HepG2 (cell line): ENCODE measurements around the gene RNLS. TPM values are rescaled to one million over a fixed set of nuclear protein-coding genes. Genes with fewer than 3 reads are reported as not detected.

ENCODE experiments used
- ATAC-seq: fragments of 200-7000 bp; cut with Tn5 transposase; 3 replicates; pipeline ENCODE4 v1.9.1; 2020; ENCODE audit warnings: mild to moderate bottlenecking, moderate library complexity
- BruUV-seq: library from RNA; stranded (reverse); fragments of 400-500 nt; replicated peaks from 2 replicates; lab custom pipeline; 2021; lab: Mats Ljungman, UMichigan
- CTCF ChIA-PET: fragments of 300-600 bp; formaldehyde crosslinking; extraction: SDS; loops from one replicate; lab custom pipeline; 2021; ENCODE audit warnings: low total read pairs, inconsistent platforms, low intra/inter-chr PET ratio; lab: Yijun Ruan, JAX
- POLR2A ChIA-PET: fragments of 350-600 bp; sonication (Branson Sonifier 250); formaldehyde crosslinking; loops from one replicate; lab custom pipeline; 2020; ENCODE audit warnings: antibody characterized with exemption, inconsistent platforms; lab: Yijun Ruan, JAX
- DNase-seq: peaks from one replicate; pipeline ENCODE4 v3.0.0-alpha.2; 2015; ENCODE audit warnings: low spot score
- FAIRE-seq: peaks from 3 replicates; lab custom pipeline; 2011; peaks lifted over from hg19 to GRCh38; lab: Jason Lieb, UNC
- H2AFZ ChIP-seq: one replicate; pipeline ENCODE4 v1.6.1; 2011; ENCODE audit warnings: low read length, inconsistent platforms
- H3K27ac ChIP-seq: fragments of 300-600 bp; 3 replicates; pipeline ENCODE4 v1.8.0; 2011; ENCODE audit warnings: mixed run types, mild to moderate bottlenecking, mixed read lengths, low read length, inconsistent platforms; ENCODE audit not compliant: insufficient read depth; ENCODE audit errors: extremely low read length
- H3K27me3 ChIP-seq, 2 experiments: fragments of 200-600 bp in 1 of 2; 2 replicates in 1 of 2; 3 replicates in 1 of 2; pipeline versions ENCODE4 v1.6.0 to v1.8.0; 2011; ENCODE audit warnings: low read length in 2 of 2, mild to moderate bottlenecking in 2 of 2, moderate library complexity in 2 of 2, inconsistent platforms in 1 of 2; ENCODE audit not compliant: insufficient read depth in 2 of 2, control insufficient read depth in 1 of 2
- H3K36me3 ChIP-seq, 2 experiments: fragments of 200-600 bp in 1 of 2; replicated peaks in 1 of 2; 2 replicates in 1 of 2; 3 replicates in 1 of 2; pipeline versions ENCODE4 v1.5.1 to v1.8.0; 2011; ENCODE audit warnings: low read length in 2 of 2, inconsistent platforms in 1 of 2; ENCODE audit not compliant: insufficient read depth in 2 of 2, control insufficient read depth in 1 of 2
- H3K4me1 ChIP-seq: 2 replicates; pipeline ENCODE4 v1.5.1; 2012; ENCODE audit warnings: low read length, inconsistent platforms; ENCODE audit not compliant: insufficient read depth
- H3K4me2 ChIP-seq: 2 replicates; pipeline ENCODE4 v1.6.0; 2011; ENCODE audit warnings: low read depth, low read length, inconsistent platforms
- H3K4me3 ChIP-seq, 3 experiments: fragments of 200-600 bp in 1 of 3; sonication (generic), shearing (Covaris generic) in 1 of 3; replicated peaks in 1 of 3; 2 replicates each; pipeline ENCODE4 v1.5.1; 2011 to 2016; ENCODE audit warnings: low read length in 3 of 3, inconsistent platforms in 2 of 3, low read depth in 2 of 3, mild to moderate bottlenecking in 2 of 3, control low read depth in 1 of 3, mixed read lengths in 1 of 3; ENCODE audit not compliant: insufficient read depth in 1 of 3
- H3K79me2 ChIP-seq: one replicate; pipeline ENCODE4 v1.6.1; 2011; ENCODE audit warnings: low read length, inconsistent platforms; ENCODE audit not compliant: insufficient read depth
- H3K9ac ChIP-seq: 2 replicates; pipeline ENCODE4 v1.6.0; 2011; ENCODE audit warnings: mild to moderate bottlenecking, low read depth, low read length, inconsistent platforms; ENCODE audit not compliant: insufficient read depth
- H3K9me3 ChIP-seq: 2 replicates; pipeline ENCODE4 v1.5.1; 2012; ENCODE audit warnings: mild to moderate bottlenecking, low read length
- H4K20me1 ChIP-seq: 2 replicates; pipeline ENCODE4 v1.6.0; 2011; ENCODE audit warnings: inconsistent platforms, mild to moderate bottlenecking, low read length, moderate library complexity; ENCODE audit not compliant: insufficient read depth
- ARID2 ChIP-seq: sonication (generic); formaldehyde crosslinking; IDR thresholded peaks from 2 replicates; pipeline ENCODE4 v1.8.1; 2022; ENCODE audit warnings: mild to moderate bottlenecking, missing genetic modification reagents, borderline replicate concordance
- BCL6 ChIP-seq: IDR thresholded peaks from 2 replicates; pipeline ENCODE4 v1.6.1; 2016; ENCODE audit warnings: missing genetic modification reagents, missing compliant biosample characterization
- DR1 ChIP-seq: sonication (generic); formaldehyde crosslinking; IDR thresholded peaks from 2 replicates; pipeline ENCODE4 v1.8.0; 2021; ENCODE audit warnings: mild to moderate bottlenecking, missing genetic modification reagents, inconsistent platforms
- GTF3A ChIP-seq: sonication (generic); formaldehyde crosslinking; conservative IDR thresholded peaks from 2 replicates; pipeline ENCODE4 v1.4.0; 2020; ENCODE audit warnings: mild to moderate bottlenecking, missing genetic modification reagents
- POLR2AphosphoS2 ChIP-seq: IDR thresholded peaks from 2 replicates; pipeline ENCODE4 v1.6.1; 2011; ENCODE audit warnings: low read depth, low read length, improper control_type of control experiment
- U2AF2 ChIP-seq: fragments of 200-400 bp; formaldehyde crosslinking; IDR thresholded peaks from 2 replicates; pipeline ENCODE4 v1.6.1; 2017; ENCODE audit warnings: low read depth, mild to moderate bottlenecking, low read length
- ZFP62 ChIP-seq: sonication (generic); formaldehyde crosslinking; IDR thresholded peaks from 2 replicates; pipeline ENCODE4 v1.4.0; 2020; ENCODE audit warnings: missing genetic modification reagents
- ZNF501 ChIP-seq: sonication (generic); formaldehyde crosslinking; IDR thresholded peaks from 2 replicates; pipeline ENCODE4 v1.5.1; 2020; ENCODE audit warnings: mild to moderate bottlenecking, moderate library complexity, missing genetic modification reagents
- ZNF562 ChIP-seq: sonication (generic); formaldehyde crosslinking; IDR thresholded peaks from 2 replicates; pipeline ENCODE4 v1.8.0; 2022; ENCODE audit warnings: missing genetic modification reagents, borderline replicate concordance
- ZSCAN31 ChIP-seq: sonication (generic); formaldehyde crosslinking; IDR thresholded peaks from 2 replicates; pipeline ENCODE4 v1.5.0; 2020; ENCODE audit warnings: low read depth, mild to moderate bottlenecking, missing genetic modification reagents
- WGBS: methylation state at CpG from one replicate; pipeline ENCODE4 v1.1.6; 2017; ENCODE audit warnings: low lambda C conversion rate; 5-methylcytosine and 5-hydroxymethylcytosine counted together
- in situ Hi-C: cut with HindIII; loops from 2 replicates; pipeline ENCODE4 v1.10.0; 2017; ENCODE audit warnings: low pct_unique_long_range_greater_than_20kb; ENCODE audit not compliant: extremely low pct_ligation_motif_present
- intact Hi-C: fragments of 100-400 bp; cut with micrococcal nuclease; formaldehyde crosslinking; loops from one replicate; pipeline ENCODE4 v1.10.0; 2022; ENCODE audit not compliant: unreplicated experiment
- polyA plus RNA-seq, 8 experiments: library from polyadenylated mRNA; depleted of rRNA in 3 of 8; stranded (reverse) in 7 of 8; unstranded in 1 of 8; fragments of >200 nt; fragmentation: Illumina TruSeq in 4 of 8; extraction: Trizol in 4 of 8; gene quantifications; 2 replicates each; pipeline versions ENCODE4 v1.2.1 to v1.2.3, GENCODE V29; 2011 to 2016; ENCODE audit warnings: low read depth in 4 of 8, missing spikeins in 1 of 8, mixed read lengths in 1 of 8; ENCODE audit not compliant: insufficient read depth in 1 of 8
- total RNA-seq, 5 experiments: library from RNA; depleted of rRNA; stranded (reverse); fragments of >200 nt; fragmentation: Illumina TruSeq; extraction: Trizol; gene quantifications; 2 replicates each; pipeline ENCODE4 v1.2.3, GENCODE V29; 2016; ENCODE audit warnings: low read depth in 1 of 5
- TF ChIP-seq, protein P1 (sequence below): IDR thresholded peaks from 2 replicates; pipeline ENCODE4 v1.6.1; 2016; ENCODE audit warnings: missing genetic modification reagents, missing compliant biosample characterization

The RNLS gene
- total and polyA plus RNA-seq, 2 of the 13 experiments (the other 11 are each of a cell fraction or from before 2014, with no cell fraction given) = not detected

DNA sequence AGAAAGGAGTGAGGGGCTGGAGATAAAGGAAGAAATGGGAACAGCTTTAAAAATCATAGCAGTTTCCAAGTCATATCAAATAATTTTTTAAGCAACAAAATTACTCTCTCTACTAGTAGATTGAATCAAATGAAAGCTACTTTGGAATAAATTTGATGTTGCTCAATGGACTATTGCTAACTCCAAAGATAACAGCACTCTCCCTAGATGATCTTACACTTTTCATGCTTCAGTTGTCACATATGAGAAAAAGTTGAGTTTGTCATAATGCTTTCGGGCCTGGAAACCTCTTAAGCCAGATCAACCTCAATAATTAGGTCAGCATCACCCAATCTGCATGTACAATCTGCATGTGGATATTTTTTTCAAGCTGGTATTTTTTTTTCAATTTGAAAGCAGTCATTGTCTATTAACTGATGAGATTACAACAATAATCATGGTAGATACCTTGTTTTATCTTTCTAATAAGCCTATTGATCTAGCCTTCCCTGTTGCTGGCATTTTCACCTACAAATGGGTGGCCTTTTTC, 34.7 kb upstream of the RNLS start (continued):
- TF ChIP-seq ZSCAN31 (no peak), U2AF2 (no peak)

DNA sequence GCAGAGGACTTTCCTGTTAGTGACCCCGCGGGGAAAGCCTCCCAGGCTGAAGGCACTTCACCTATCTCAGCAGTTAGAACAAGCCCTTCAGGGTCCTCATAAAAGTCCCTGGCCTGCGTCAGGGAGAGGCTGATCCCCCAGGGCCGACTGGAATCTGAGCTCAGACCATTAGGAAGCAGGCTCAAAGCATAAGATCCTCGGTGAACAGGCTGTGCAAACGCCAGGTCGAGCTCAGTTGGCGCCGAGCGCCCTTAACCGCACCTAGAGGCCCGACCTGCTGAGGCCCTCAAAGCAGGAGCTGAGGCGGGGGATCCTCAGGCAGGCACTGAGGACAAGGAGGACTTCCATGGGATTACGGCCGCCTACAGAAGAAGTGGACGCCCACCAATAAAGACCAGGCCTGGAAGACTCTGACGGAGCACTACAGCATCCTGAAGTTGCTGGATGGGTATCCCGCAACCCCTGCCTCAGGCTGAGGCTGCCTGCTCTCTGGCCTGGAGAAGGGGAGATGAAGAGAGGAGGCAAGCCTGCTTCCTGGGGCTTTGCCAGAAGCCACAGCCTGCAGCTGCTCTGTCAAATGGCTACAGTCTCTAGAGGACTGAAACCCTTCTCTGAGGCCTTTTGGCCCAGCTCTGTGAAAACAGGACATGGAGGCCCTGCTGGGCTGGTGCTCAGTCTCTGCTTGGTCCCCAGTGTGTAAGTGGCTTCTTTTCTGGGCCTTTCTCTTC, 33.3 kb upstream of the RNLS start:
- Histone ChIP-seq H4K20me1 (no peaks in the 10 kb centered on the region), H3K4me2 (no peak overlapping the region), H3K4me1 (no peaks in the 10 kb centered on the region), H3K9me3 (no peaks in the 10 kb centered on the region), H3K27ac (no peak overlapping the region), H3K4me3 (no peak overlapping the region), H3K36me3 (no peaks in the 10 kb centered on the region), H3K27me3 (no peaks in the 10 kb centered on the region), H2AFZ (no peak overlapping the region), H3K9ac (no peak overlapping the region), H3K79me2 (no peaks in the 10 kb centered on the region)
- DNase-seq (no peak), FAIRE-seq (no peak), ATAC-seq (no peak; the same call in 2 of the 3 replicates)
- ChIA-PET POLR2A (no interaction called here), CTCF (no interaction called here)
- TF ChIP-seq ZNF501 (CRISPR knock-in tag) (no peak), POLR2AphosphoS2 (no peak), ARID2 (CRISPR knock-in tag) (no peak), BCL6 (no peak), ZFP62 (no peak), GTF3A (CRISPR knock-in tag) (no peak), DR1 (CRISPR knock-in tag) (no peak), ZNF562 (CRISPR knock-in tag) (no peak)
- TF ChIP-seq, protein P1, sequence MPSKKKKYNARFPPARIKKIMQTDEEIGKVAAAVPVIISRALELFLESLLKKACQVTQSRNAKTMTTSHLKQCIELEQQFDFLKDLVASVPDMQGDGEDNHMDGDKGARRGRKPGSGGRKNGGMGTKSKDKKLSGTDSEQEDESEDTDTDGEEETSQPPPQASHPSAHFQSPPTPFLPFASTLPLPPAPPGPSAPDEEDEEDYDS (CRISPR knock-in tag) = no peak
- 20% methylated on average over 10 of the region's 18 CpGs for WGBS
- intact Hi-C loops = no loop called here
- no TSS peak for BruUV-seq
- in situ Hi-C loops = no loop called here
